A549 (cell line): ENCODE results near the gene PIP5K1B.

Source experiments
- EP300 ChIP-seq, 2 experiments: fragments of >200 bp; sonication (Bioruptor Twin); formaldehyde crosslinking; IDR thresholded peaks; 2 replicates in 1 of 2; 3 replicates in 1 of 2; pipeline ENCODE4 v1.6.1; 2016 to 2017
- MAZ ChIP-seq: fragments of 150-350 bp; IDR thresholded peaks from 2 replicates; pipeline ENCODE4 v1.6.1; 2014; ENCODE audit warnings: antibody characterized with exemption, low read depth, low read length, borderline replicate concordance
- POLR2A ChIP-seq: IDR thresholded peaks from 2 replicates; pipeline ENCODE4 v1.6.1; 2012; ENCODE audit warnings: mild to moderate bottlenecking, low read length
- TFCP2L1 ChIP-seq: fragments of 250-450 bp; sonication (Bioruptor Pico); IDR thresholded peaks from 2 replicates; pipeline ENCODE4 v1.5.0; 2021; ENCODE audit warnings: mild to moderate bottlenecking
- TF ChIP-seq, protein P1 (sequence below): fragments of >200 bp; sonication (Bioruptor Twin); formaldehyde crosslinking; IDR thresholded peaks from 3 replicates; pipeline ENCODE4 v1.5.1; 2016

DNA sequence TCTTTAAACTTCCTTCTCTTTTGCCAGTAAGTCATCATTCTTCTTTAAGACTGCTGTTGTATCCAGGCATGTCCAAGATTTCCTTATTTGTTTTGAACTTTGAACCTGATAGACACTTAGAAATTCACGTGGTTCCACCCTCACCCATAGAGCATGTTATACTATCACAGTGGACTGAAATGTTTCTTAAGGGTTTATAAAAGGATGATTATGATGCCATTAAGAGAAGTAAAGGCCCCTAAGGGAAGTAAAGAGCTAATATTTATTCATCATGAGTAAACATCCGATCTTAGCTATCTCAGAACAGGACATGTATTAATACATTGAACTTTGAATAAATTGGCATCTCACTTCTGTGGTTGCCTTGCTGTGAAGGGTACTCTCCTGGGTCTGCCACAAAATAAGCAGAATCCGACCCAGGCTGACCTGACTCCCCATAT, 259.1 kb downstream of the PIP5K1B start:
- TF ChIP-seq, protein P1, sequence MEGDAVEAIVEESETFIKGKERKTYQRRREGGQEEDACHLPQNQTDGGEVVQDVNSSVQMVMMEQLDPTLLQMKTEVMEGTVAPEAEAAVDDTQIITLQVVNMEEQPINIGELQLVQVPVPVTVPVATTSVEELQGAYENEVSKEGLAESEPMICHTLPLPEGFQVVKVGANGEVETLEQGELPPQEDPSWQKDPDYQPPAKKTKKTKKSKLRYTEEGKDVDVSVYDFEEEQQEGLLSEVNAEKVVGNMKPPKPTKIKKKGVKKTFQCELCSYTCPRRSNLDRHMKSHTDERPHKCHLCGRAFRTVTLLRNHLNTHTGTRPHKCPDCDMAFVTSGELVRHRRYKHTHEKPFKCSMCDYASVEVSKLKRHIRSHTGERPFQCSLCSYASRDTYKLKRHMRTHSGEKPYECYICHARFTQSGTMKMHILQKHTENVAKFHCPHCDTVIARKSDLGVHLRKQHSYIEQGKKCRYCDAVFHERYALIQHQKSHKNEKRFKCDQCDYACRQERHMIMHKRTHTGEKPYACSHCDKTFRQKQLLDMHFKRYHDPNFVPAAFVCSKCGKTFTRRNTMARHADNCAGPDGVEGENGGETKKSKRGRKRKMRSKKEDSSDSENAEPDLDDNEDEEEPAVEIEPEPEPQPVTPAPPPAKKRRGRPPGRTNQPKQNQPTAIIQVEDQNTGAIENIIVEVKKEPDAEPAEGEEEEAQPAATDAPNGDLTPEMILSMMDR, result no peak
- no peak for TF ChIP-seq TFCP2L1 (CRISPR knock-in tag)
- no peak for TF ChIP-seq MAZ
- no peak for TF ChIP-seq EP300 (IDR thresholded peaks at IDR 0.05)
- no peak for TF ChIP-seq POLR2A
